HG02798 (cell line): ENCODE data around the gene PDE10A.
"Not testable (repeated sequence)": the region's sequence is repeated elsewhere in the genome, so short reads cannot be mapped to it uniquely, and the experiment has no call there.

Experiments used
- ATAC-seq: cut with Tn5 transposase; IDR thresholded peaks from one replicate; pipeline ENCODE4 v1.9.1; 2021; ENCODE audit warnings: mild to moderate bottlenecking; ENCODE audit not compliant: unreplicated experiment, poor library complexity

PDE10A gene

GRCh38 chr6:165497472-165497871 lies 165.6 kb downstream of the PDE10A start:
- no peak for ATAC-seq

GRCh38 chr6:165488624-165489295 lies 174.3 kb downstream of the PDE10A start:
- no peak for ATAC-seq

GRCh38 chr6:165487950-165488349 lies 175.1 kb downstream of the PDE10A start:
- no peak for ATAC-seq

- ATAC-seq = no peak
Observed at GRCh38 chr6:165487347-165487746, 175.7 kb downstream of the PDE10A start.

GRCh38 chr6:165486183-165487137 lies 176.6 kb downstream of the PDE10A start:
- ATAC-seq = no peak

- ATAC-seq = no peak
Observed at GRCh38 chr6:165484178-165484889, 178.7 kb downstream of the PDE10A start.

GRCh38 chr6:165481921-165482320 lies 181.1 kb downstream of the PDE10A start:
- ATAC-seq = no peak

GRCh38 chr6:165480916-165481315 lies 182.1 kb downstream of the PDE10A start:
- no peak for ATAC-seq

GRCh38 chr6:165478581-165478980 lies 184.5 kb downstream of the PDE10A start:
- ATAC-seq = no peak

GRCh38 chr6:165469483-165469882 lies 193.6 kb downstream of the PDE10A start:
- no peak for ATAC-seq

GRCh38 chr6:165468340-165469235 lies 194.5 kb downstream of the PDE10A start:
- ATAC-seq = no peak

- not testable (repeated sequence) for ATAC-seq
Observed at GRCh38 chr6:165463499-165463898, 199.5 kb downstream of the PDE10A start.

GRCh38 chr6:165459605-165460301 lies 203.3 kb downstream of the PDE10A start:
- not testable (repeated sequence) for ATAC-seq

GRCh38 chr6:165458134-165458533 lies 204.9 kb downstream of the PDE10A start:
- no peak for ATAC-seq

GRCh38 chr6:165456286-165456685 lies 206.8 kb downstream of the PDE10A start:
- ATAC-seq = no peak

- no peak for ATAC-seq
Observed at GRCh38 chr6:165455488-165455887, 207.6 kb downstream of the PDE10A start.

GRCh38 chr6:165453395-165453794 lies 209.6 kb downstream of the PDE10A start:
- ATAC-seq = no peak

- no peak for ATAC-seq
Observed at GRCh38 chr6:165451838-165452237, 211.2 kb downstream of the PDE10A start.

- no peak for ATAC-seq
Observed at GRCh38 chr6:165448210-165448609, 214.8 kb downstream of the PDE10A start.
